Measurements from ENCODE around the gene FOXD2. TPM values are rescaled to one million over a fixed set of nuclear protein-coding genes. Genes with fewer than 3 reads are reported as not detected.

FOXD2 gene
- total and polyA plus RNA-seq, 2 of the 4 experiments (the other 2 are of a cell fraction), result under 0.01 to 0.03 TPM

- Histone ChIP-seq H4K20me1 (ENCODE audit: insufficient read depth, low read length) (no peaks in the 10 kb centered on the region), H4K8ac (ENCODE audit: low read depth in 2 of 2, low read length in 2 of 2) (no peak overlapping the region), H3K27me3 (ENCODE audit: control insufficient read depth, insufficient read depth, low read length) (peaks cover 1% of the 10 kb centered on the region), H3K4me3 (ENCODE audit: insufficient read depth, low read depth, low read length) (no peak overlapping the region), H3K9me3 (ENCODE audit: control insufficient read depth, insufficient read depth, low read length) (no peaks in the 10 kb centered on the region), H2BK15ac (ENCODE audit: low read depth, low read length) (no peak overlapping the region), H3K4ac (ENCODE audit: low read depth, low read length) (no peak overlapping the region), H3K23ac (ENCODE audit: low read depth, low read length) (no peak overlapping the region), H3K36me3 (ENCODE audit: control insufficient read depth, insufficient read depth, low read length) (no peaks in the 10 kb centered on the region), H4K91ac (ENCODE audit: insufficient read depth, low read depth, low read length) (no peak overlapping the region), H2BK5ac (ENCODE audit: low read depth, low read length, poor library complexity, severe bottlenecking) (no peak overlapping the region), H3K79me1 (ENCODE audit: low read depth in 1 of 2, low read length in 2 of 2) (no peaks in the 10 kb centered on the region), H3K56ac (ENCODE audit: extremely low read depth, insufficient read depth, low read length) (no peak overlapping the region), H4K5ac (ENCODE audit: low read depth, low read length) (no peak overlapping the region), H3K9ac (ENCODE audit: low read depth, low read length) (no peak overlapping the region), H3K14ac (replicated peaks; ENCODE audit: low read depth, low read length) (no peak overlapping the region), H2BK20ac (ENCODE audit: low read depth, low read length) (no peak overlapping the region), H3K4me1 (ENCODE audit: control insufficient read depth, insufficient read depth, low read length) (no peaks in the 10 kb centered on the region), H2AK9ac (replicated peaks; ENCODE audit: low read depth, low read length, poor library complexity) (no peak overlapping the region), H2AFZ (replicated peaks; ENCODE audit: low read length, poor library complexity) (no peak overlapping the region), H2BK120ac (ENCODE audit: low read depth, low read length) (no peak overlapping the region), H3K9me1 (ENCODE audit: insufficient read depth, low read length) (no peaks in the 10 kb centered on the region), H3K4me2 (ENCODE audit: low read depth, low read length) (no peak overlapping the region), H3K27ac (ENCODE audit: insufficient read depth, low read length) (no peak overlapping the region), H3K18ac (ENCODE audit: low read depth, low read length) (no peak overlapping the region), H2AK5ac (ENCODE audit: low read depth, low read length) (no peak overlapping the region)
- no TSS peak for BruUV-seq (replicated peaks)
- DNase-seq (no peak), ATAC-seq (ENCODE audit: low read depth) (no peak)
- no peak for TF ChIP-seq POLR2A (IDR thresholded peaks at IDR 0.05; ENCODE audit: low read depth, low read length)
- no peak for TF ChIP-seq MXI1 (IDR thresholded peaks at IDR 0.05; ENCODE audit: borderline replicate concordance, low read depth, low read length)
- no peak for TF ChIP-seq RAD21 (IDR thresholded peaks at IDR 0.05; ENCODE audit: low read length)
- no peak for TF ChIP-seq SMC3 (IDR thresholded peaks at IDR 0.05; ENCODE audit: low read depth, low read length)
- no peak for TF ChIP-seq FOS (IDR thresholded peaks at IDR 0.05; ENCODE audit: low read depth, low read length)
- TF ChIP-seq RFX5 (IDR thresholded peaks at IDR 0.05; ENCODE audit: low read depth, low read length), result no peak
- no peak for TF ChIP-seq USF2 (IDR thresholded peaks at IDR 0.05; ENCODE audit: low read depth, low read length)
- no peak for TF ChIP-seq CEBPB (IDR thresholded peaks at IDR 0.05; ENCODE audit: low read depth, low read length)
- no peak for TF ChIP-seq CHD1 (IDR thresholded peaks at IDR 0.05; ENCODE audit: low read depth, low read length)
- no peak for TF ChIP-seq RCOR1 (IDR thresholded peaks at IDR 0.05; ENCODE audit: insufficient replicate concordance, low read length)
- TF ChIP-seq MAZ (IDR thresholded peaks at IDR 0.05; ENCODE audit: borderline replicate concordance, low read depth, low read length), result no peak
- CTCF ChIA-PET, result no interaction called here
- in situ Hi-C loops (cut with MboI; ENCODE audit: low sequenced_read_pairs) (no loop called here), intact Hi-C loops (cut with micrococcal nuclease) (no loop called here), dilution Hi-C loops (cut with HindIII; ENCODE audit: low sequenced_read_pairs, unreplicated experiment) (no loop called here)
- POLR2A ChIA-PET (ENCODE audit: unreplicated experiment), result no interaction called here
- no CpG with 5 or more reads among the region's 1 CpG for WGBS, 2 experiments (ENCODE audit: extremely low coverage in 2 of 2, insufficient read length in 1 of 2)
Measured at GRCh38 chr1:47482786-47483185, 44.9 kb downstream of the FOXD2 start.

Data from IMR-90 (cell line).